ENCODE results near the gene CECR2. TPM values are rescaled to one million over a fixed set of nuclear protein-coding genes. Genes with fewer than 3 reads are reported as not detected.

Gene CECR2
- total RNA-seq, 1 experiment from 2014 or later = 4.1 TPM

DNA sequence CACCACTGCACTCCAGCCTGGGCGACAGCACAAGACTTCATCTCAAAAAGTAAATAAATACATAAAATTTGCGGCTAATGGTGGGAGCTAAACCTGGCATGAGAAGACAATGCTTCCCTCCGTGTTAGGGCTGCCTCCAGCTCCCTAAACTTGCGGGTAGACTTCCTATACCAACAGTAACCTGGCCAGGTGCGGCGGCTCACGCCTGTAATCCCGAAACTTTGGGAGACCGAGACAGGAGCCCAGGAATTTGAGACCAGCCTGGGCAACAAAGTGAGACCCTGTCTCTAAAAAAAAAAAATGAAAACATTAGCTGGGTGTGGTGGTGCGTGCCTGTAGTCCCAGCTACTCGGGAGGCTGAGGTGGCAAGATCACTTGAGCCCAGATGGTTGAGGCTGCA lies 219.3 kb downstream of the CECR2 start:
- H3K27ac ChIP-seq (ENCODE audit: low read depth, low read length, poor library complexity, severe bottlenecking) = no peak overlapping the region
- H3K4me3 ChIP-seq (ENCODE audit: low read depth, low read length, poor library complexity, severe bottlenecking) = no peak overlapping the region
- no TSS peak for BruUV-seq (replicated peaks)
- intact Hi-C loops (cut with micrococcal nuclease; ENCODE audit: unreplicated experiment) = no loop called here
- no peaks in the 10 kb centered on the region for H3K9me3 ChIP-seq (ENCODE audit: low read depth, low read length, poor library complexity, severe bottlenecking)
- no peaks in the 10 kb centered on the region for H3K4me1 ChIP-seq (ENCODE audit: insufficient read depth, low read length, poor library complexity, severe bottlenecking)
- DNase-seq (ENCODE audit: low spot score) = no peak
- TF ChIP-seq EZH2 (IDR thresholded peaks at IDR 0.05; ENCODE audit: borderline replicate concordance, low read depth, low read length, poor library complexity, severe bottlenecking) (no peak), CTCF (conservative IDR thresholded peaks at IDR 0.05; ENCODE audit: low read depth, low read length) (no peak)
- POLR2A ChIA-PET (ENCODE audit: low non-redundant PET) = no interaction called here
- CTCF ChIA-PET = interaction anchor here (0.6 kb wide), 1 partner anchor 418 kb away, joined by 3 read pairs; no protein-coding TSS in a partner anchor
- H3K36me3 ChIP-seq (ENCODE audit: insufficient read depth, low read length, poor library complexity, severe bottlenecking) = peaks cover 19% of the 10 kb centered on the region
- no peaks in the 10 kb centered on the region for H3K27me3 ChIP-seq (replicated peaks; ENCODE audit: insufficient read depth, low read depth, low read length, poor library complexity)

- BruUV-seq (replicated peaks) = no TSS peak
- intact Hi-C loops (cut with micrococcal nuclease; ENCODE audit: unreplicated experiment) = no loop called here
- Histone ChIP-seq H3K36me3 (ENCODE audit: insufficient read depth, low read length, poor library complexity, severe bottlenecking) (peaks cover 30% of the 10 kb centered on the region), H3K4me3 (ENCODE audit: low read depth, low read length, poor library complexity, severe bottlenecking) (no peak overlapping the region), H3K27me3 (replicated peaks; ENCODE audit: insufficient read depth, low read depth, low read length, poor library complexity) (no peaks in the 10 kb centered on the region), H3K4me1 (ENCODE audit: insufficient read depth, low read length, poor library complexity, severe bottlenecking) (no peaks in the 10 kb centered on the region), H3K27ac (ENCODE audit: low read depth, low read length, poor library complexity, severe bottlenecking) (no peak overlapping the region), H3K9me3 (ENCODE audit: low read depth, low read length, poor library complexity, severe bottlenecking) (no peaks in the 10 kb centered on the region)
- POLR2A ChIA-PET (ENCODE audit: low non-redundant PET) = no interaction called here
- no peak for DNase-seq (ENCODE audit: low spot score)
- CTCF ChIA-PET = no interaction called here
- no peak for TF ChIP-seq EZH2 (IDR thresholded peaks at IDR 0.05; ENCODE audit: borderline replicate concordance, low read depth, low read length, poor library complexity, severe bottlenecking)
- TF ChIP-seq CTCF (conservative IDR thresholded peaks at IDR 0.05; ENCODE audit: low read depth, low read length) = no peak
Measured at GRCh38 chr22:17589810-17590375, 220.6 kb downstream of the CECR2 start.

- Histone ChIP-seq H3K4me3 (ENCODE audit: low read depth, low read length, poor library complexity, severe bottlenecking) (no peak overlapping the region), H3K4me1 (ENCODE audit: insufficient read depth, low read length, poor library complexity, severe bottlenecking) (no peaks in the 10 kb centered on the region), H3K27ac (ENCODE audit: low read depth, low read length, poor library complexity, severe bottlenecking) (peak overlapping the region; percentile 18), H3K27me3 (replicated peaks; ENCODE audit: insufficient read depth, low read depth, low read length, poor library complexity) (no peaks in the 10 kb centered on the region), H3K36me3 (ENCODE audit: insufficient read depth, low read length, poor library complexity, severe bottlenecking) (peaks cover 30% of the 10 kb centered on the region), H3K9me3 (ENCODE audit: low read depth, low read length, poor library complexity, severe bottlenecking) (no peaks in the 10 kb centered on the region)
- POLR2A ChIA-PET (ENCODE audit: low non-redundant PET) = no interaction called here
- no peak for DNase-seq (ENCODE audit: low spot score)
- intact Hi-C loops (cut with micrococcal nuclease; ENCODE audit: unreplicated experiment) = no loop called here
- CTCF ChIA-PET = no interaction called here
- TF ChIP-seq CTCF (conservative IDR thresholded peaks at IDR 0.05; ENCODE audit: low read depth, low read length) (no peak), EZH2 (IDR thresholded peaks at IDR 0.05; ENCODE audit: borderline replicate concordance, low read depth, low read length, poor library complexity, severe bottlenecking) (no peak)
- no TSS peak for BruUV-seq (replicated peaks)
Measured at GRCh38 chr22:17590586-17590985, 221.3 kb downstream of the CECR2 start.

Measured in A673 (cell line).